HG03432 (cell line): ENCODE measurements around the gene RPS6KA3.
"Not testable (repeated sequence)": the region's sequence is repeated elsewhere in the genome, so short reads cannot be mapped to it uniquely, and the experiment has no call there.

Source experiments
- ATAC-seq: cut with Tn5 transposase; IDR thresholded peaks from one replicate; pipeline ENCODE4 v1.9.1; 2021; ENCODE audit warnings: mild to moderate bottlenecking, moderate library complexity; ENCODE audit not compliant: unreplicated experiment

RPS6KA3 gene

DNA sequence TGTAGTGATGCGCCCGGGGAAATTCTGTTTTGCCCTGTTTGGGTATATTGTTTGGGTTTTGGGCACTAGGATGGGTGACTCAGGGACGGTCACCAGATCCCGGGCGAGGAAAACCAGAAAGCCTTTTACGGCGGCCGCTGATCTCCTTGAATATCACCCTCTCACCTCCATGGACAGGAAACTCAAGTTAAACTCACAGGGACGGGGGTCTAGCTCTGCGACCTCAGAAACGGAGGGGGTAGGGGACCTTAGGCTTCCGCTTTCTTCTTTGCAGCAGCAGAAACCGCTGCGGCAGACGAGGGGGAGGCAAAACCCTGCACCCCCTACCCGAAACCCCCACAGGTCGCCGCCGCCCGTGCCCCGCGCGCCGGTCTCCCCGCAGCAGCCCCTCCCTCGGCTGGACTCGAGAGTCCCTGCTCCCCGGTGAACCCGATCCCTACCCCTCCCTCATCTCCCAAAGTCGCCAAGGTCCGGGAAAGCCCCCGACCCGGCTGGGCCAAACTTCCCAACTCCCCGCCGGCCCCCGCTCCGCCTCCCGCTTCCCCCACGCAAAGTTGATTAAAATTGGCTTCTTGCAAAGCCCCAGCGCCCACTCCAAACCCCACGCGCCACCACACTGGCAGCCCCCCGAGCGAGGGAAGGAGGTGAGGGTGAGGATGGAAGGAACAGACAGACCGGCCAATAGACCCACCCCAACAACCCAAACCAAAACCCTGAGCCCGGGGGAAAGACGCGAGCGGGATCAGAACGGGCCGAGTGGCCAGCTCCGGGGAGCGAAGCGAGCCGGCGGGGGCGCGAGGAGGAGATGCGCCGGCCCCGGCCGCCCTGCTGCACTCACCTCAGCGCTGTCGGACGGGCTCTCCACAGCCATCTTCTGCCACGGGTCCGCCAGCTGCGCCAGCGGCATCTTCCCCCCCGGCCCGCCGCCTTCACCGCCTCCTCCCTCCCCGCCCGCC, 705 bp downstream of the RPS6KA3 start:
- ATAC-seq, result peak; percentile 14

DNA sequence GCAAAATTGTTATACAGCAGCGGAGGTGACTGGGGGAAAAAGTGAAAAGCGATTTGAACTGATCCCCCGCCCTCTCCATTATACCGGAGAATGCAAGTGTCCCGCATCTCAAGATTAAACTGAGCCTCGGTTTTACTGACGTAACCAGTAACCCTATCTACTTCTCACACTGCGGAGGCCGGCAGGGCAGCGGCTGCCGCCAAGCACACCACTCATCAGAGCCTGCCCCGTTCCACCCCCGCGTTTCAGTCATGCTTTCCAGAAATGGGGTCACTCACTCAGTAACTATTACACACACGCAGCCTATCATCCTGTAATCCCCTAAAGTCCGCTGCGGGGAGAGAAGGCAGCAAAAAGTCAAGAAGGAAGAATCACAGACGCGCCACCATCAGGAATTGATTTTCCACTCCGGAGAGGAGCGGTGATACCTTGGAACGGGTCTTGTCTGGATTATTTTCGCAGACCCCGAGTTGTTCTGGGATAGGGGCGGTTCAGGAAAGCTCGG, 1.4 kb downstream of the RPS6KA3 start:
- peak; percentile 47 for ATAC-seq

DNA sequence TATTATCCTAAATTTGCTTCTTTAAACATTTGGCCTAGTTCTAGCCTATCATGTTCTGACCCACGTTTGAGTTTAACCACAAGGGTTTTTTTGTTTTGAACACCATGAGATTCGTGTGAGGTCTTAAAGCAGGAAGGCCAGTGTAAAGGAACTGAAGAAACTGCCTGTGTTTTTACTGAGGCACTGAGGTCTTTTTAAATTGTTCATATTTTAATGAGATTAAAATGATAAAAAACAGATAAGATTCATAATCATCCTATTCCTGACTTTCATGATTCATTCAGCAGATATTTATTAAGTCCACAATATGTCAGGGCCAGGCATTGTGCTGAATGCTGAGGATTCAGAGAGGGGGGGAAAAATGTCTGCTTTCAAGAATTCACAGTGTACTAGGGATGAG, 3.2 kb downstream of the RPS6KA3 start:
- no peak for ATAC-seq

DNA sequence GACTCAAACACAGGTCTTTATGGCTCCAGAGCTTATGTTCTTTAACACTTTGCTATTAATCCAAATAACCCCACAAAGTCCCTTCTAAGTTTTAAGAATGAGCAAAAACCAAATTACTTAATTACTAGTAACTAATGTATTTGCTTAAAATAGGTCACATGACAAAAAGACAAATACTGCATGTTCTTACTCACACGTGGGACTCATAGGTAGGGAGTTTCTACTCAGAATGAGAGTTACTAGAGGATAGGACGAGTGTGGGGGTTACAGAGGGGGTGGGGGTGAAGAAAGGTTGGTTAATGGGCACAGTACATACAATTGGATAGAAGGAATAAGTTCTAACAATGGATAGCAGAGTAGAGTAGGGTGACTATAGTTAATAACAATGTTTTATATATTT, 5.8 kb downstream of the RPS6KA3 start:
- ATAC-seq, result no peak

DNA sequence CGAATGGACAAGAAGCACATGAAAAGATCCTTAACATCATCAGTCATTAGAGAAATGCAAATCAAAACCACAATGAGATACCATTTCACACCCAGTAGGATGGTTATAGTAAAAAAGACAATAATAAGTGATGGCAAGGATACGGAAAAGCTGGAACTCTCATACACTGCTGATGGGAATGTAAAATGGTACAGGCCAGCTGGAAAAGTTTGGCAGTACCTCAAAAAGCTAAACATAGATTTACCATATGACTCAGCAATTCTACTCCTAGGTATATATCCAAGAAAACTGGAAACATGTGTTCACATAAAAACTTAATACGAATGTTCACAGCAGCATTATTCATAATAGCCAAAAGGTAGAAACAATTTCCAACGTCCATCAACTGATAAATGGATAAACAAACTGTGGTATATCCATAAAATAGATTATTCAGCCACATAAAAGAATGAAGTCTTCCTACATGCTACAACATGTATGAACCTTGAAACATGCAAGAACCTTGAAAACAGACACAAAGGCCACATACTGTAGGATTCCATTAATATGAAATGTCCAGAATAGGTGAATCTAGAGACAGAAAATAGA, 11.9 kb downstream of the RPS6KA3 start:
- ATAC-seq, result no peak

DNA sequence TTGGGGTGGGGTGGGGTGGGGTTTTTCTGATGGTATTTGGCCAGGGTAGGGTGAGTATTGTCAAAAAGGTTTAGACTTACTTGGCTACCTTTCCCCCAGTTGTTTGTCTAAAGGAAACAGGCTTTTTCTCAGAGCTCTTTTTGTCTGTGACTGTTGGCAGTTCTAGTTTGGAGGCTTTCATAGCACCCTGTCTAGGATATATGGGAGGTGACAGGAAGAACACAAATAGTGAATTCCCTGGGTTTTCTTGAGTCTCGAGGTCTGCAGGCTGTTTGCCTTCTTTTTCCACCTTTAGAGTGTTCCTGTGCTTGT, 13.5 kb downstream of the RPS6KA3 start:
- no peak for ATAC-seq

DNA sequence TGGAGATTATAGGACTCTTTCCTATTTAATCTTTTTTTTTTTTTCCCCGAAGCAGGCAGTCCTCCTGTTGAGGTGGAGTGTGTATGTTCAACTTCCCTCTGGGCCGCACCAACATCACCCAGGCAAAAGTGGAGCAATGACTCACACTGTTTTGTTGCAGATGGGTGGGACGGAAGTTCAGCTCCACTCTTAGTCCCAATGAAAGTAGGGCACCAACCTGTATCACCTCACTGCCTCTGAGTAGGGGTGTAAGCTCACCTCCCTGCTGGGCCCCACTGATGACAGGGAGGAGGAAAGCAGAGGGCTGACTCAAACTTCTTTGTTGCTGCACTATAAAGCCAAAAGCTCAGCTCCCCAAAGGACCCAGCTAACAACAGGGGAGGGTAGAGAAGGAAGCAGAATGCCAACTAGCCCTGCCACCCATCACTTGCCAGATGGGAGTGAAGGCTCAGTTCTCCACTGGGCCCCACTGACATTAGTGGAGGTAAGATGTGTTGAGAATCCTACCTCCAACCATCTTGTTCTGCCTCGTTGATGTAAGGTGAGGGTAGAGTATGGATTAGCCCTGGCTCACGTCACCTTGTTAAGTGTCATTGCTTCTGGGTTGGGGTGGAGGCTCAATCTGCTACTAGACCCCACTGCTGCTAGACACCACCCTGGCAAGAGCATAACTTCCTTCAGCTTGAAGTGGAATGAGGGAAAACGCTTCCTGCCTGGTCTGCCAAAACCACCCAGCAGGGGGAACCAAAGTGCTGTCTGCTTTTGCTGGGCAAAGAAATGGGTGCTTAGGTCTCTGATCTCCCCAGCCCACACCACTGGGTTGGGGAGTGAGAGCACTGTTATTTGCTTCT, 14.1 kb downstream of the RPS6KA3 start:
- no peak for ATAC-seq

DNA sequence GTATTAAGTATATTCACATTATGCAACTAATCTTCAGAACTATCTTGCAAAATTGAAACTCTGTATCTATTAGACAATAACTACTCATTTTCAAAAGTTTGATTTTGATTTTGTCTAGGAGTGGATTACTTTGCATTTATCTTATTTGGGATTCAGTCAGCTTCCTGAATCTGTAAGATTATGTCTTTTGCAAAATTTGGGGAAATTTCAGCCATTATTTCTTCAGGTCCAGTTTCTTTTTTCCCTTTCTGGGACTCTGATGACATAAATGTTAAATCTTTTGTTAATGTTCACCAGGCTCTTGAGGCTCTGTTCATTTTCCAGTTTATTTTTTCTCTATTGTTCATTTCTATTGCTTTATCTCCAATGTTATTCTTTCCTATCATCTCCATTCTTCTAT, 15.0 kb downstream of the RPS6KA3 start:
- no peak for ATAC-seq

DNA sequence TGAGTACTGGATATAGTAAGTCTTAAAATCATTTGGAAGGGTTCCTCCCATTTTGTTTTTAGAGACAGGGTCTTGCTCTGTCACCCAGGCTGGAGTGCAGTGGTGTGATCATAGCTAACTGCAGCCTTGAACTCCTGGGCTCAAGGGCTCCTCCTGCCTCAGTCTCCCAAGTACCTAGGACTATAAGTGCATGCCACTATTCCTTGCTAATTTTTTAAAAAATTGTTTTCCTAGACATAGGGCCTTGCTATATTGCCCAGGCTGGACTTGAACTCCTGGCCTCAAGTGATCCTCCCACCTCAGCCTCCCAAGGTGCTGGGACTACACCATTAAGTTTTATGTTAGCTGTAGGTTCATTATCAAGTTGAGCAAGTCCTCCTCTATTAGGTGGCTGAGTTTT, 16.6 kb downstream of the RPS6KA3 start:
- ATAC-seq, result not testable (repeated sequence)

DNA sequence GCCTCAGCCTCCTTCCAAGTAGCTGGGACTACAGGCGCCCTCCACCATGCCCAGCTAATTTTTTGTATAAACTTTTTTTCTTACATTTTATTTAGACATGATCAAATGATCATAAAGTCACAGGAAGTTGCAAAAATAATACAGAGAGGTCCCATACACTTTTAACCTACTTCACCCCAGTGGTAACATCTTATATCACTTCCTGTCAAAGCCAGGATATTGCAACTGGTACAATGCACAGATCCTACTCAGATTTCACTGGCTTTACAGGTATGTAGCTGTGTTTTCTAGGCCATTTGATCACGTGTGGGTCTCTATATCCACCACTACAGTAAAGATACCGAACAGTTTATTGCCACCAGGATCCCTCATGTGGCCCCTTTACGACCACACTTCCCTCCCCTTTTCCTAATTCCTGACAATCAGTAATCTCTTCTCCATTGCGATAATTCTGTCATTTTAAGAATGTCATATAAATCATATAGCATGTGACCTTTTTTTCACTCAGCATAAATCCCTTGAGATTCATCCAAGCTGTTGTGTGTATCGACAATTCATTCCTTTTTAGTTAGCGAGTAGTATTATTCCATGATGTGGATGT, 18.0 kb downstream of the RPS6KA3 start:
- ATAC-seq, result no peak

DNA sequence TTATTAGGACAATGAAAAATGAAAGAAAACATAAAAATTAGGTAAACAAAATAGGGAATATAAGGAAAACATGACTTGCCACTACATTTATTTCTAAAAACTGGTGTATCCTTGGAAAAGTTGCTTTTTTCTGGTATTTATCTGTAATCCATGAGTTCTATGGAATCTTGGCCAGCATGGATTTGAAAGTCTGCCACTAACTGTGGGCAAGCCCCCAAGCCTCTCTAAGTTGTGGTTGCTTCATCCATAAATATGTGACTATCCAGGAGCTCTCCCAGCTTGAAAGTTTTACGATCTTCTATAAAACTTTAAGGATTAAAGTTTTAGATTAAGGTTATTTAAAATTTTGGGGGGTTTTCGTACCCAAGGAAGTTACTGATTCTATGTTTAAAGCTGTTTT, 21.8 kb downstream of the RPS6KA3 start:
- no peak for ATAC-seq

DNA sequence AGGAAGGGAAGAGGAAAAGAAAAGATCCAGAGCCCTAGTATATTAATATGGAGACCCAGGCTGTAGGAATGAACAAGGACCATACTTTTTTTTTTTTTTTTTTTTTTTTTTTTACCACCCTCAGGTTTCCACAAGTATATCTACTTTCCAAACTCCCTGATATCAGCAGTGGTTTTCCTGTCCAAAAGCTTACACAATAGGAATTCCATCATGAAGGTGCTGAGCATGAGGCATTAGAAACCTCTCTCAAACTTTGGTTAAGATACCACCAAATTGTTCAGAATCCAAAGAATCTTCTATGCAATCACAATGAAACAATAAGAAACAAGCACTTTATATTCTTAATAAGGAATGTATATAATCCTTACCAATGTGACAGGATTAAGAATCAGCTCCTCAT, 26.5 kb downstream of the RPS6KA3 start:
- ATAC-seq, result no peak

DNA sequence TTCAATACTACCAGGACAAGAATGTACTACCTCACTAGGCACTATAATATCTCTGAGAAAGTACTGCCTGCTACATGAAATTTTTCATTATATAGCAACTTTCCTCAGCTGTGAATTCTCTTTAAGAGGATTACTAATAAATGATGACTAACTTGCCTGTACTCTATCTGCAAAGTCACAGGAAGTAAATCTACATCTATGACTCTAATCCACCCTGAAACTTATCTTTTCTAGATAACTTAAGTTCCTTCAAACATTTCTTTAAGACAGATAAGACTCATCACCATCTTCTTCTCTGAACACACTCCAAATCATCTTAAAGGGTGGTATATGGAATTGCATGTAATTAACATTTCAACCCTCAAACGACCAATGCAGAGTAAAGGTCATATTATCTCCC, 28.8 kb downstream of the RPS6KA3 start:
- no peak for ATAC-seq

DNA sequence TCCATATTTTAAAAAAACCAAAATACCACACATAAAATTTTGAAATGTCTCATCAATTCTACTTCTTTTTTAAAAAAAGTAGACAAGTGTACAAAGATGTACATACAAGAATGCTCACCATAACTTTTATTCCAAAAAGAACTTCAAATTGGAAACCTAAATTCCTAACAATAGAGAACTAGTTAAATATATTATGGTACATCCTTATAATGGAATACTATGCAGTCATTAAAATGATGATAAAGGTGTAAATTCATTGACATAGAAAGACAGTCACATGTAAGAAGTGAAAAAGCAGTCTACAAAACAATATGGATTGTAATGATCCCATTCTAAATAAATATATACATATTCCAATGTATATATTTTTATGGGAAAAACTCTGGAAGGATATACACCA, 31.0 kb downstream of the RPS6KA3 start:
- no peak for ATAC-seq

DNA sequence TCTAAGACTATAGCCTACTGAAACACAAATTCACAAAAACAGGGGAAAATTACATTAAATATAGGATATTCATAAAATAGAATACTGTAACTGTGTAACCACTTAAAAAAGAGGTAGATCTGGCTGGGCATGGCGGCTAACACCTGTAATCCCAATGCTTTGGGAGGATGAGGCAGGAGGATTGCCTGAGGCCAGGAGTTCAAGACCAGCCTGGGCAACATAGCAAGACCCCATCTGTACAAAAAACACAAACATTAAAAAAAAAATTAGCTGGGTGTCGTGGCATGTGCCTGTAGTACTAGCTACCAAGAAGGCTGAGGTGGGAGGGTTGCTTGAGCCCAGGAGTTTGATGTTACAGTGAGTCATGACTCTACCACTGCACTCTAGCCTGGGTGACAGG, 33.4 kb downstream of the RPS6KA3 start:
- no peak for ATAC-seq

DNA sequence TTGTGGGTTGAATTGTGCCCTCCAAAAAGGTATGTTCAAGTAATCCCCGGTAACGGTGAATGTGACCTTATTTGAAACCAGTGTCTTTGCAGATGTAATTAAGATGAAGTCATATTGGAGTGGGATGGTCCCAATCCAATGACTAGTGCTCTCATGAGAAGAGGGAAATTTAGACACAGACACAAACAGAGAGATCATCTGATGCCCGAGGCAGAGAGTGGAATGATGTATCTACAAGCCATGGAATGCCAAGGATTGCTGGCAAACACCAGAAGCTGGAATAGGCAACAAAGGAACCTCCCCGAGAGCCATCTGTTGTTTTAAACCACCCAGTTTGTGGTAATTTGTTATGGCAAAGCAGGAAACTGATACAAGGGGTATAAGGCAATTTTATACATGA, 35.1 kb downstream of the RPS6KA3 start:
- no peak for ATAC-seq

DNA sequence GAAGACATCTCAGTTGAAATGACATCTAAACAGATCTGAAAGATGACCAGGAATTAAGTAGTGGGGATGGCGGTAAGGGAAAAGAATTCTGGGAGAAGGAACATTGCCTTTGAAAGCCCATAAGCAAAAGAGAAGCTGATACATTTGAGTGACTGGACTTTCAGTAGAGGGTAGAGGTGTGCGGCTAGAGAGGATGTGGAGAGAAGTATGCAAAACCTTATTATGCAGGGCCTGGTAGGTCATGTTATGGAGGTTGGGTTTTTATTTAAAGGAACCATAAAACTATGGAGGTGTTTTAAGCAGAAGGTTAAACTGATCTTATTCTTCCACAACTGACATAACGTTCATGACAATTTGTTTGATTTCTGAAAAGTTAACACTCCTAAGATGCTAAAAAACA, 36.3 kb downstream of the RPS6KA3 start:
- ATAC-seq, result no peak

DNA sequence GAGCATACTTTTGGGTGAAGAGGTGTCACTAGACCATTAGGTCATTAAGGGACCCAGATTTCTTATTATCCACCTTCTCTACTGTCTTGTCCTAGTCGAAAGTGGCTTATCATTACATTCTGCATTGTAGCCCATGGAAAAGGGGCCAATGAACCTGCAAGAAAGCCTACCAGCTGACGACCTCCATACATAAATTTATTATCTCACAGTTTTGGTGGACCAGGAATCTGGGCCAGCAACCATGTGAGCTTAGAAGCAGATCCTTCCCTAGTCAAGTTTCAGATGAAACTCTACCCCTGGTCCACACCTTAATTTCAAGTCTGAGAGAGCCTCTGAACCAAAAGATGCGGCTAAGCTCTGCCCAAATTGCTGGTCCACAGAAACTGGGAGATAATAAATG, 37.6 kb downstream of the RPS6KA3 start:
- ATAC-seq, result no peak

DNA sequence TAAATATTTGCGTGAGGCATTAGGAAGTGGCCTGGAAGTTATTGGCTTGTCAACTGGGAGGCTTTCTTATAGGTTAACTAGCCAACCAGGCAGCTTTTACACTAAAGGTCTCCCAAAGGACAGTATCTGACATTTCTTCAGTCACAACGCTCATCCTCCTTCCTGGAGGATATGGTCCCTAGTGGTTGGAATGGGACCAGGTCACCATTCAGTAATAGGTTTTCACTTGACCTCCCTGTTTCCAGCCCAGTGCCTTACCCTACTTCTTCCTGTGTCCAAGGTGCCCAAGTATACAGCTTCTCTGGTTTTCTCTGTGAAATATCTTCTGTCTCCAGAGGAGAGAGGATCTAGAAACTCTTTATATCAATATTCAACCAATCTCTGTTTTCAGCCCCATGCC, 38.5 kb downstream of the RPS6KA3 start:
- no peak for ATAC-seq

DNA sequence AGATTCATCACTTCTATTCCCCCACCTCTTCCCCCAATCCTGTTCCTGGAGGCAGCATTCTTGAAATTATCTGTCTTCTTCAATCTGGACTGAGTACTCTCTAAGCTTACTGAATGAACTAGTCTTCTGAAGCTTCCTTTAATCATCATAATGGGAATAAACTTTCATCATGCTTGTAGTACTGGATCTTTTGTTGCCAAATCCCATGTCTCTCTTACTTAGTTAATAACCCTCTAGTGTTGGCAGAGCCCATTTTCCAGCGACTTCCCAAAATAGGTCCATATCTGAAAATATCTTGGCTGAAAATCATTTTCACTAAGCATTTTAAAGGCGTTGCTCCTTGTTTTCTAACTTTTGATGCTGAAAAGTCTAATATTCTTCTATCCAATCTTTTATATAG, 39.6 kb downstream of the RPS6KA3 start:
- no peak for ATAC-seq

DNA sequence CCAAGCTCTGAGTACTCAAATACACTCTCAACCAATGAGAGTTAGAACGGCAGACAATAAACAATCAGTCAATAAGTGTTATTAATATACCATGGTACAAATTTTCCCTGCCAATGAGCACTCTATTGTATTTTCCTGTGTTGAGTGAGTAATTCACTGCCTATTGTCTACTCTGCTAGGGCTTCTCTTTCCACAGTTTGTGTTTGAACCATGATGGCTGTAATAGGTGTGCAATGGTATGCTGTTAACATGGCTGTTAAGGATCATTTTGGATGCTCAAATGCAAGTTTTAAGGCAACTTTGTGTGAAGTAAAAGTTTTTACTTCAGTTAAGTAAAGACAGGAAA, 41.2 kb downstream of the RPS6KA3 start:
- ATAC-seq, result no peak
